Esophagus squamous epithelium (tissue), 5 donors: ENCODE data around the gene ATF7IP2. TPM values are rescaled to one million over a fixed set of nuclear protein-coding genes. Genes with fewer than 3 reads are reported as not detected.
A peak's percentile ranks its signal among the peaks of the same experiment; 100 is the strongest.
"Not testable (repeated sequence)": the region's sequence is repeated elsewhere in the genome, so short reads cannot be mapped to it uniquely, and the experiment has no call there.

Source experiments
- DNase-seq: peaks from one replicate; lab custom pipeline; 2025; lab: John Stamatoyannopoulos, UW
- H3K27ac ChIP-seq, 4 donors: fragments of 200-600 bp; sonication (generic); one replicate each; pipeline ENCODE4 v1.5.1; 2016 to 2019; ENCODE audit warnings: mild to moderate bottlenecking in 1 of 4
- H3K27me3 ChIP-seq, 4 donors: fragments of 200-600 bp; sonication (generic); 1 replicate in 3 of 4; 2 replicates in 1 of 4; pipeline versions ENCODE4 v1.5.1 to v1.6.0; 2017 to 2021; ENCODE audit warnings: antibody characterized with exemption in 1 of 4
- H3K36me3 ChIP-seq, 3 donors: fragments of 200-600 bp; sonication (generic); one replicate each; pipeline ENCODE4 v1.5.1; 2016 to 2019
- H3K4me1 ChIP-seq, 3 donors: fragments of 200-600 bp; sonication (generic); one replicate each; pipeline ENCODE4 v1.5.1; 2017 to 2019
- H3K4me3 ChIP-seq, 4 donors: fragments of 200-600 bp; sonication (generic); 1 replicate in 3 of 4; 2 replicates in 1 of 4; pipeline ENCODE4 v1.5.1; 2016 to 2019; ENCODE audit warnings: mild to moderate bottlenecking in 2 of 4, moderate library complexity in 1 of 4
- H3K9me3 ChIP-seq, 3 donors: fragments of 200-600 bp; sonication (generic); one replicate each; pipeline ENCODE4 v1.5.1; 2016 to 2019
- POLR2A ChIP-seq, 4 donors: fragments of 450-650 bp; IDR thresholded peaks; one replicate each; pipeline ENCODE4 v1.6.1; 2017; ENCODE audit warnings: antibody characterized with exemption in 4 of 4, mild to moderate bottlenecking in 4 of 4, moderate library complexity in 3 of 4
- WGBS, 2 donors: methylation state at CpG; one replicate each; pipeline ENCODE4 v1.1.5; 2018; 5-methylcytosine and 5-hydroxymethylcytosine counted together
- intact Hi-C: fragments of 100-400 bp; cut with DNase I; formaldehyde crosslinking; loops from one replicate; pipeline ENCODE4 v1.15.0; 2022
- total RNA-seq, 4 donors: library from RNA; depleted of rRNA; stranded (reverse); fragments of >200 nt; gene quantifications; one replicate each; pipeline ENCODE4 v1.1.0, GENCODE V29; 2016
- TF ChIP-seq, protein P1 (sequence below), 6 experiments: fragments of 450-650 bp in 4 of 6; fragments of 200-600 bp in 2 of 6; sonication (generic) in 2 of 6; IDR thresholded peaks; one replicate each; pipeline ENCODE4 v1.5.1; 2016 to 2019; ENCODE audit warnings: antibody characterized with exemption in 6 of 6, mild to moderate bottlenecking in 4 of 6, moderate library complexity in 4 of 6
- donor health status: DM: yes; HTN: yes; CAD: no.

The ATF7IP2 gene
- total RNA-seq, 4 donors from 2014 or later: 4.1 to 12.2 (median 8.9) TPM

DNA sequence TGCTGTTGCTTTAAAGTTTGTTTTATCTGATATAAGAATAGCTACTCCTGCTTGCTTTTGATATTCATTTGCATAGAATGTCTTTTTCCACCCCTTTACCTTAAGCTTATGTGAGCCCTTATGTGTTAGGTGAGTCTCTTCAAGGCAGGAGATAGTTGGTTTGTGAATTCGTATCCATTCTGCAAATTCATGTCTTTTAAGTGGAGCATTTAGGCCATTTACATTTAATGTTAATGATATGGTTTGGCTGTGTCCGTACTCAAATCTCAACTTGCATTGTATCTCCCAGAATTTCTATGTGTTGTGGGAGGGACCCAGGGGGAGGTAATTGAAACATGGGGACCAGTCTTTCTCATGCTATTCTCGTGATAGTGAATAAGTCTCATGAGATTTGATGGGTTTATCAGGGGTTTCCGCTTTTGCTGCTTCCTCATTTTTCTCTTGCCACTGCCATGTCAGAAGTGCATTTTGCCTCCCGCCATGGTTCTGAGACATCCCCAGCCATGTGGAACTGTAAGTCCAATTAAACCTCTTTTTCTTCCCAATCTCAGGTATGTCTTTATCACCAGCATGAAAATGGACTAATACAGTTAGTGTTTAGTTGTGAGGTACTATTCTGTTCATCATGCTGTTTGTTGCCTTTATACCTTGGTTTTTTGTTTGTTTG is 27.2 kb downstream of the ATF7IP2 start:
- TF ChIP-seq POLR2A (IDR thresholded peaks at IDR 0.05): no peak
- TF ChIP-seq, protein P1, sequence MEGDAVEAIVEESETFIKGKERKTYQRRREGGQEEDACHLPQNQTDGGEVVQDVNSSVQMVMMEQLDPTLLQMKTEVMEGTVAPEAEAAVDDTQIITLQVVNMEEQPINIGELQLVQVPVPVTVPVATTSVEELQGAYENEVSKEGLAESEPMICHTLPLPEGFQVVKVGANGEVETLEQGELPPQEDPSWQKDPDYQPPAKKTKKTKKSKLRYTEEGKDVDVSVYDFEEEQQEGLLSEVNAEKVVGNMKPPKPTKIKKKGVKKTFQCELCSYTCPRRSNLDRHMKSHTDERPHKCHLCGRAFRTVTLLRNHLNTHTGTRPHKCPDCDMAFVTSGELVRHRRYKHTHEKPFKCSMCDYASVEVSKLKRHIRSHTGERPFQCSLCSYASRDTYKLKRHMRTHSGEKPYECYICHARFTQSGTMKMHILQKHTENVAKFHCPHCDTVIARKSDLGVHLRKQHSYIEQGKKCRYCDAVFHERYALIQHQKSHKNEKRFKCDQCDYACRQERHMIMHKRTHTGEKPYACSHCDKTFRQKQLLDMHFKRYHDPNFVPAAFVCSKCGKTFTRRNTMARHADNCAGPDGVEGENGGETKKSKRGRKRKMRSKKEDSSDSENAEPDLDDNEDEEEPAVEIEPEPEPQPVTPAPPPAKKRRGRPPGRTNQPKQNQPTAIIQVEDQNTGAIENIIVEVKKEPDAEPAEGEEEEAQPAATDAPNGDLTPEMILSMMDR (IDR thresholded peaks at IDR 0.05): no peak
- WGBS, 2 donors: 92 to 94% methylated on average over 5 of the region's 5 CpGs
- Histone ChIP-seq H3K4me3 (no peak overlapping the region), H3K27me3 (no peaks in the 10 kb centered on the region), H3K27ac (no peak overlapping the region), H3K36me3 (no peaks in the 10 kb centered on the region), H3K9me3 (peaks cover 0 to 90% (median 30%) of the 10 kb centered on the region in 3 donors), H3K4me1 (no peaks in the 10 kb centered on the region)
- no peak for DNase-seq
- intact Hi-C loops: no loop called here

DNA sequence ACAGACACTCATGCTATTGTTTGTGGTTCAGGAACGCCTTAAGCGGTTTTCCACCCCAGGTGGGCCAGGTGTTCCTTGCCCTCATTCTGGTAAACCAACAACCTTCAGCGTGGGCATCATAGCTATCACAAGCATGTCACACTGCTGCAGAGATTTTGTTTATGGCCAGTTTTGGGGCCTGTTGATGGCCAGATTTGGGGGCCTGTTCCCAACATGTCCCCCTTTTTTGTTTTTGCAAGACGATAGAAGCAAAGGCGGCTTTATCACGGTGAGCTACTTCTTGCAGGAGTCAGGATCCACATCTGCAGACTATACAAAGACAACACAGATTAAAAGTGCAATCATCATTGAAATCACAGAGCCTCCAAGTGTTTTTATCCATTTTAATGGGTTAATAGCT is 32.3 kb downstream of the ATF7IP2 start:
- H3K27me3 ChIP-seq, intact Hi-C loops, H3K27ac ChIP-seq, DNase-seq, H3K4me3 ChIP-seq, H3K4me1 ChIP-seq, H3K36me3 ChIP-seq: not testable (repeated sequence)
- 97% methylated on average over 5 to 6 of the region's 6 CpGs for WGBS, 2 donors
- H3K9me3 ChIP-seq: peaks cover 0 to 63% (median 13%) of the 10 kb centered on the region in 3 donors

DNA sequence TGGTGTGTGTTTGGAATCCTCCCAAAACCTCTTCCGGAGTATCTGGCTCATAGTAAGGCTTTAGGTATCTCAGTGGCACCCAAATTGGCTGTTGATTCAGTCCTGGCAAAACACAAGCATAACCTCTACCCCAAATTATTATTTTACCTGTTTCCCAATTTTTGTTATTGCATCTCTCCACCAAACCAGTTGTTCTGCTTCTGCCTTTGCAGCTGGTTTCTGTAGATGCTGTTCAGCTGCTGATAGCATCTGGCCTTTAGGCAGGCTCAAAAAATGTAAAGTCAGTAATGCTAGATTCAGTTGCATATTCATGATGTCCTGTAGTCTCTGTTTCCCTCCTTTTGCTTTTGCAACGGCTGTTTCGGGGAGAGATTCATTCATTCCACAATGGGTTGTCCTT is 33.8 kb downstream of the ATF7IP2 start:
- Histone ChIP-seq H3K36me3 (no peaks in the 10 kb centered on the region), H3K4me3 (no peak overlapping the region), H3K27ac (no peak overlapping the region), H3K9me3 (peaks cover 0 to 51% (median 13%) of the 10 kb centered on the region in 3 donors), H3K4me1 (no peaks in the 10 kb centered on the region), H3K27me3 (no peaks in the 10 kb centered on the region)
- no peak for DNase-seq
- TF ChIP-seq, protein P1 (IDR thresholded peaks at IDR 0.05): no peak
- no peak for TF ChIP-seq POLR2A (IDR thresholded peaks at IDR 0.05)
- 98 to 100% methylated on average over 3 of the region's 3 CpGs for WGBS, 2 donors
- intact Hi-C loops: no loop called here

DNA sequence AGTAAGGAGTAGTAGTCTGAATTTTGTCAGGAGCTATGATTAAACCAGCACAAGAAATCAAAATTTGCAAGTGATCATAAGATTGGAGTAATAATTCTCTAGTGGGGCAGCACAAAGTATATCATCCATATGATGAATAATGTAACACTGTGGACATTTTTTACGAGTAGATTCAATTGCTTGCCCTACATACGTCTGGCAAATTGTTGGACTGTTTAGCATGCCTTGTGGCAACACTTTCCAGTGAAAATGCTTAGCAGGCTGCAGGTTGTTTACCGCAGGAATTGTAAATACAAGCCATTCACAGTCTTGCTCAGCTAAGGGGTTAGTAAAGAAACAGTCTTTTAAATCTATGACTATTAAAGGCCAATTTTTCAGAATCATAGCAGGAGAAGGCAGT is 35.7 kb downstream of the ATF7IP2 start:
- Histone ChIP-seq H3K27ac (no peak overlapping the region), H3K36me3 (no peaks in the 10 kb centered on the region), H3K27me3 (no peaks in the 10 kb centered on the region), H3K4me3 (no peak overlapping the region), H3K4me1 (no peaks in the 10 kb centered on the region), H3K9me3 (peaks cover 0 to 34% (median 9%) of the 10 kb centered on the region in 3 donors)
- intact Hi-C loops: no loop called here
- no peak for DNase-seq
- TF ChIP-seq POLR2A (IDR thresholded peaks at IDR 0.05): no peak
- TF ChIP-seq, protein P1 (IDR thresholded peaks at IDR 0.05): no peak
- 85 to 93% methylated on average over 3 of the region's 3 CpGs for WGBS, 2 donors

DNA sequence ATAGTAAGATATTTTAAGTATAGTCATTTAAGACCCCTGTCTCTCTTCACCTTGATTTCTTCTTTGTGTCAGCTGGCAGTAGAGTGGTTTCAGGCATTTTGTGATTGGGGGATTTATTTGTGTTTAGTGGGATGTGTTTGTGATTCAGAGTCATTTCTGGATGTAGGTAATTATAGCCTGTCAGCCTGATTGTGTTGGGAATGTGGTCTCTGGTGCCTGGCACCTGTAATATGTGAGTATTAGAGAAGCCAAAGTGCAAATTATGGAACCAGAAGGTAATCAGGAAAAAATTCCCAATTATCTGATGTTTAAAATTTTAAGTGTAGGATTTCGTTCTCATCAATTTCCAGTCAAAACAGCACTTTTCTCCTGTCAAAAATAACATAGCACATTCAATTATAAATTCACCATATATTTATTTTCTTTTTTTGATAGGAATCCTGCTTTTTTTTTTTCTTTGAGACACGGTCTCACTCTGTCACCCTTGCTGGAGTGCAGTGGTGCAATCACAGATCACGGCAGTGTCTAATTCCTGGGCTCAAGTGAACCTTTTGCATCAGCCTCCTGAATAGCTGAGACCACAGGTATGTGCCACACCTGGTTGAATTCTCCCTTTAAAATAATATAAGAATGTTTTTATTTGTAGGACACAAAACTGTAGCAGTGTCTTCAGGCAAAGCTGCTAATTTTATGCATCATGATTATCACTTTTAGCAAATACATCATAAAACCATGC is 42.7 kb downstream of the ATF7IP2 start:
- no peak for DNase-seq
- Histone ChIP-seq H3K4me1 (no peaks in the 10 kb centered on the region), H3K27me3 (no peaks in the 10 kb centered on the region), H3K9me3 (no peaks in the 10 kb centered on the region), H3K4me3 (no peak overlapping the region), H3K36me3 (peaks cover 0 to 22% (median 0%) of the 10 kb centered on the region in 3 donors), H3K27ac (peak overlapping the region in 1 of 4 donors; percentile 10)
- intact Hi-C loops: no loop called here
- 62 to 82% methylated on average over 3 of the region's 3 CpGs for WGBS, 2 donors
- TF ChIP-seq, protein P1 (IDR thresholded peaks at IDR 0.05): no peak
- TF ChIP-seq POLR2A (IDR thresholded peaks at IDR 0.05): no peak

DNA sequence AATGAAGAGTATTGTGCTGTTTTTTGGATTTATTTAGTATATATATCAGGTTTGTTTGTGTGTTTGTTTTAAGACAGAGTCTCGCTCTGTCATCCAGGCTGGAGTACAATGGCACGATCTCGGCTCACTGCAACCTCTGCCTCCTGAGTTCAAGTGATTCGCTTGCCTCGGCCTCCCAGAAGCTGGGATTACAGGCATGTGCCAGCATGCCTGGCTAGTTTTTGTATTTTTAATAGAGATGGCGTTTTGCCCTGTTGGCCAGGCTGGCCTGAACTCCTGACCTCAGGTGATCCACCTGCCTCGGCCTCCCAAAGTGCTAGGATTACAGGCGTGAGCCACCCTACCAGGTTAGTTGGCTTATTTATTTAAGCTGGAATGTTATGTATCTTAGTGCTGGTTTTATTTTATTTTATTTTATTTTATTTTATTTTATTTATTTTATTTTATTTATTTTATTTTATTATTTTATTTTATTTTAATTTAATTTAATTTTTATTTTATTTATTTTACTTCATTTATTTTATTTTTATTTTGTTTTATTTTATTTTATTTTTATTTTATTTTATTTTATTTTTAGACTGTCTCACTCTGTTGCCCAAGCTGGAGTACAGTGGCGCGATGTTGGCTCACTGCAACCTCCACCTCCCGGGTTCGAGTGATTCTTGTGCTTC is 43.6 kb downstream of the ATF7IP2 start:
- Histone ChIP-seq H3K27ac (peak overlapping the region in 1 of 4 donors; percentile 10), H3K36me3 (peaks cover 0 to 26% (median 0%) of the 10 kb centered on the region in 3 donors)
- intact Hi-C loops, H3K9me3 ChIP-seq, H3K4me3 ChIP-seq, H3K27me3 ChIP-seq, H3K4me1 ChIP-seq, DNase-seq: not testable (repeated sequence)
- WGBS, 2 donors: 74 to 83% methylated on average over 12 of the region's 12 CpGs
